ENCODE results near the gene CBX4. TPM values are rescaled to one million over a fixed set of nuclear protein-coding genes. Genes with fewer than 3 reads are reported as not detected.

Gene CBX4
- total and polyA plus RNA-seq, 10 of the 15 experiments (the other 5 are each of a cell fraction or from before 2014, with no cell fraction given), result 0.69 to 24.6 (median 4.2) TPM

DNA sequence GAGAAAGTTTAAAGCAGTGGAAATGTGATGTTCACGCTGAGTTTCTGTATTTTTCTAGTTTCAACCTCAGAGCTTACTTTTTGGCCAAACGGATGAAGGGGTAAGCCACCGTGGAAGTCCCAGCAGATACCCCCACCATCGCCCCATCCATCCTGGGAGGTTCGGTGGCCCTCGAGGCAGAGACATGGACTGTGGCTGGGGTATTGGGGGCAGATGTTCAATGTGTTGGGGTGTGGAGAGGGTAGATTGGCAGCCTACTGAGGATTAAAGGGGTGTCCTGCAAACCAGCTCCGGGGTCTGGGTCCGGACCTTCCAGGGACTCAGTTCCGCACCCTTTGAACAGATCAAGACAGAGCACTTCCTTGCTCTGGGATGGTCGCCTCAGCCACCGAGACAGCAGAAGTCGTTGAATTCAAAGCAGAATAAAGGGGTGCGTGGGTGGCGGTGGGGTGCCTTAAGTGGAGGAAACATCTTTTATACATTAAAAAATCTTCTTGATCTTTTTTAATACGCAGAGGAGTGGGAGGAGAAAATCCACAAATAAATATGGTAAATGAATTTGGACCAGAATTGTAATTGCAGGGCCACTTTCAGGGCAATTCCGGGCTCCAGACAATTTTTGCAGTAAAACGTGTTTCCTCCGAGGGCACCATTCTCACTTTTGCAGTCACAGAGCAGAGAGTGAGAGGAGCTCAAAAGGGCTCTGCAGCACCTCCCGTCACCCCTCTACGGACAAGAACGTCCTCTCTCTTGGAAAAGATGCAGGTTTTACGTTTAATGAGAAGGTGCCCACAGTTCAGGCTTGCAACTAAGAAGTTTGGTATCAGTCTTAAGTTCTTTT is 34.2 kb downstream of the CBX4 start (continued):
- TF ChIP-seq TCF7 (IDR thresholded peaks at IDR 0.05; ENCODE audit: borderline replicate concordance) (no peak), TAF1 (IDR thresholded peaks at IDR 0.05; ENCODE audit: borderline replicate concordance, low read depth, low read length) (no peak), CBFB (IDR thresholded peaks at IDR 0.05; ENCODE audit: low read depth) (0 out of 2 replicates have a peak, but pooled peaks have one; percentile 29), EZH2 (IDR thresholded peaks at IDR 0.05; ENCODE audit: borderline replicate concordance, control insufficient read depth, low read depth, low read length) (no peak), PAX8 (IDR thresholded peaks at IDR 0.05) (no peak), MEF2A (IDR thresholded peaks at IDR 0.05; ENCODE audit: insufficient read depth, low read depth, low read length) (no peak), CREB1 (IDR thresholded peaks at IDR 0.05; ENCODE audit: low read depth) (0 out of 2 replicates have a peak, but pooled peaks have one; percentile 9), BMI1 (IDR thresholded peaks at IDR 0.05; ENCODE audit: borderline replicate concordance) (no peak), DPF2 (IDR thresholded peaks at IDR 0.05) (no peak)
- TF ChIP-seq, protein P1, sequence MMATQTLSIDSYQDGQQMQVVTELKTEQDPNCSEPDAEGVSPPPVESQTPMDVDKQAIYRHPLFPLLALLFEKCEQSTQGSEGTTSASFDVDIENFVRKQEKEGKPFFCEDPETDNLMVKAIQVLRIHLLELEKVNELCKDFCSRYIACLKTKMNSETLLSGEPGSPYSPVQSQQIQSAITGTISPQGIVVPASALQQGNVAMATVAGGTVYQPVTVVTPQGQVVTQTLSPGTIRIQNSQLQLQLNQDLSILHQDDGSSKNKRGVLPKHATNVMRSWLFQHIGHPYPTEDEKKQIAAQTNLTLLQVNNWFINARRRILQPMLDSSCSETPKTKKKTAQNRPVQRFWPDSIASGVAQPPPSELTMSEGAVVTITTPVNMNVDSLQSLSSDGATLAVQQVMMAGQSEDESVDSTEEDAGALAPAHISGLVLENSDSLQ (IDR thresholded peaks at IDR 0.05), result no peak
- TF ChIP-seq, protein P2, sequence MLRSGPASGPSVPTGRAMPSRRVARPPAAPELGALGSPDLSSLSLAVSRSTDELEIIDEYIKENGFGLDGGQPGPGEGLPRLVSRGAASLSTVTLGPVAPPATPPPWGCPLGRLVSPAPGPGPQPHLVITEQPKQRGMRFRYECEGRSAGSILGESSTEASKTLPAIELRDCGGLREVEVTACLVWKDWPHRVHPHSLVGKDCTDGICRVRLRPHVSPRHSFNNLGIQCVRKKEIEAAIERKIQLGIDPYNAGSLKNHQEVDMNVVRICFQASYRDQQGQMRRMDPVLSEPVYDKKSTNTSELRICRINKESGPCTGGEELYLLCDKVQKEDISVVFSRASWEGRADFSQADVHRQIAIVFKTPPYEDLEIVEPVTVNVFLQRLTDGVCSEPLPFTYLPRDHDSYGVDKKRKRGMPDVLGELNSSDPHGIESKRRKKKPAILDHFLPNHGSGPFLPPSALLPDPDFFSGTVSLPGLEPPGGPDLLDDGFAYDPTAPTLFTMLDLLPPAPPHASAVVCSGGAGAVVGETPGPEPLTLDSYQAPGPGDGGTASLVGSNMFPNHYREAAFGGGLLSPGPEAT (IDR thresholded peaks at IDR 0.05; ENCODE audit: low read depth), result 0 out of 2 replicates have a peak, but pooled peaks have one; percentile 11
- TF ChIP-seq, protein P3, sequence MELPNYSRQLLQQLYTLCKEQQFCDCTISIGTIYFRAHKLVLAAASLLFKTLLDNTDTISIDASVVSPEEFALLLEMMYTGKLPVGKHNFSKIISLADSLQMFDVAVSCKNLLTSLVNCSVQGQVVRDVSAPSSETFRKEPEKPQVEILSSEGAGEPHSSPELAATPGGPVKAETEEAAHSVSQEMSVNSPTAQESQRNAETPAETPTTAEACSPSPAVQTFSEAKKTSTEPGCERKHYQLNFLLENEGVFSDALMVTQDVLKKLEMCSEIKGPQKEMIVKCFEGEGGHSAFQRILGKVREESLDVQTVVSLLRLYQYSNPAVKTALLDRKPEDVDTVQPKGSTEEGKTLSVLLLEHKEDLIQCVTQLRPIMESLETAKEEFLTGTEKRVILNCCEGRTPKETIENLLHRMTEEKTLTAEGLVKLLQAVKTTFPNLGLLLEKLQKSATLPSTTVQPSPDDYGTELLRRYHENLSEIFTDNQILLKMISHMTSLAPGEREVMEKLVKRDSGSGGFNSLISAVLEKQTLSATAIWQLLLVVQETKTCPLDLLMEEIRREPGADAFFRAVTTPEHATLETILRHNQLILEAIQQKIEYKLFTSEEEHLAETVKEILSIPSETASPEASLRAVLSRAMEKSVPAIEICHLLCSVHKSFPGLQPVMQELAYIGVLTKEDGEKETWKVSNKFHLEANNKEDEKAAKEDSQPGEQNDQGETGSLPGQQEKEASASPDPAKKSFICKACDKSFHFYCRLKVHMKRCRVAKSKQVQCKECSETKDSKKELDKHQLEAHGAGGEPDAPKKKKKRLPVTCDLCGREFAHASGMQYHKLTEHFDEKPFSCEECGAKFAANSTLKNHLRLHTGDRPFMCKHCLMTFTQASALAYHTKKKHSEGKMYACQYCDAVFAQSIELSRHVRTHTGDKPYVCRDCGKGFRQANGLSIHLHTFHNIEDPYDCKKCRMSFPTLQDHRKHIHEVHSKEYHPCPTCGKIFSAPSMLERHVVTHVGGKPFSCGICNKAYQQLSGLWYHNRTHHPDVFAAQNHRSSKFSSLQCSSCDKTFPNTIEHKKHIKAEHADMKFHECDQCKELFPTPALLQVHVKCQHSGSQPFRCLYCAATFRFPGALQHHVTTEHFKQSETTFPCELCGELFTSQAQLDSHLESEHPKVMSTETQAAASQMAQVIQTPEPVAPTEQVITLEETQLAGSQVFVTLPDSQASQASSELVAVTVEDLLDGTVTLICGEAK (IDR thresholded peaks at IDR 0.05; ENCODE audit: borderline replicate concordance), result no peak
